ENCODE results near the gene UCKL1.
A peak's percentile ranks its signal among the peaks of the same experiment; 100 is the strongest.
"Not testable (repeated sequence)": the region's sequence is repeated elsewhere in the genome, so short reads cannot be mapped to it uniquely, and the experiment has no call there.

UCKL1 gene

DNA sequence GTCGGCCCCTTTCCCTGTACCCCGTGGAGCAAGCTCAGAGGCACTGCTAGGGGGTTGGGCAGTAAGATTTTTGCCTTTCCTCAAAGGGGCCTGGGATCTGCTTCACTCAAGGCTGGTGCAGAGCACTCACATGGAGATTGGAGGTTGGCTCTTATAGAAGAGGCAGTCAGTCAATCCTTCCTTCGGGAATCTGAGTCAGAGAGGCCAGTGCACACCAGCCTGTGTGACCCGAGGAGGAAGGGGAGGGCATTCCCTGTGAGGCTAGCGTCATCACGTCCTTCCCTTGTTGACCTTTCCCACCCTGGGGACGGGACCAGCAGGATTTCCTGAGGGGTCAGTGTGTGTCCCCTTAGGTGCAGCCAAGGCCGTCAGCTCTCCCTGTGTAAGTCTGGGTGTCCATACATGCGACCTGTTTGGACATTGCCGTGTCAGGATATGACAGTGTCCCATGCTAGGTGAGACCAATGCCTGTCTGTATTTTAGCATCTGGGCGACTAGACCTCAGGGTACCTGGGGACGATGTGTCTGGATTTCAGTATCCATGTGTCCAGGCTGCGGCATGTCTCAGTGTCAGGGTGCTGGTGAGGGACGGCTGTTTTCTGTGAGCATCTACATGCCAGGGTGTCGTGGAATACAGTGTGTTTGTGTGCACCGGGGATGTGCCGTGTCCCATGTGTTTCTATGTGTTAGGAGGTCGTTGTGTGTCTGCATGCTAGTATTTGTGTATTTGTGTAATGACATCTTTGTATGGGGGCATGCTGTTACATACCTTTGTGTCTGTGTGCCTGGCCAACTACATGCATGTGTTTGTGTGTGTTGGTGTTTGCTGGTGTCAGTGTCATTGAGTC is 16.3 kb upstream of the UCKL1 start:
- no peak for DNase-seq

DNA sequence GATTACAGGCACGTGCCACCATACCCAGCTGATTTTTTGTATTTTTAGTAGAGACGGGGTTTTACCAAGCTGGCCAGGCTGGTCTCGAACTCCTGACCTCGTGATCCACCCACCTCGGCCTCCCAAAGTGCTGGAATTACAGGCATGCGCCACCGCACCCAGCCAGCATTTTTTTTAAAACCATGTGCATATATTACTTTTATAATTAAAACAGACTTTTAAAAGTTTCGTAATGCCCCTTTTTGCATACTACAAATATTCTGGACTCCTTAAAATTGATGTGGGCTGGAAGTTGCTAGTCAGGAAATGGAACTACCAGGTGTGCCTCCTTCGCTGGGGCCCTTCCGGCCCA is 15.7 kb upstream of the UCKL1 start:
- not testable (repeated sequence) for DNase-seq

DNA sequence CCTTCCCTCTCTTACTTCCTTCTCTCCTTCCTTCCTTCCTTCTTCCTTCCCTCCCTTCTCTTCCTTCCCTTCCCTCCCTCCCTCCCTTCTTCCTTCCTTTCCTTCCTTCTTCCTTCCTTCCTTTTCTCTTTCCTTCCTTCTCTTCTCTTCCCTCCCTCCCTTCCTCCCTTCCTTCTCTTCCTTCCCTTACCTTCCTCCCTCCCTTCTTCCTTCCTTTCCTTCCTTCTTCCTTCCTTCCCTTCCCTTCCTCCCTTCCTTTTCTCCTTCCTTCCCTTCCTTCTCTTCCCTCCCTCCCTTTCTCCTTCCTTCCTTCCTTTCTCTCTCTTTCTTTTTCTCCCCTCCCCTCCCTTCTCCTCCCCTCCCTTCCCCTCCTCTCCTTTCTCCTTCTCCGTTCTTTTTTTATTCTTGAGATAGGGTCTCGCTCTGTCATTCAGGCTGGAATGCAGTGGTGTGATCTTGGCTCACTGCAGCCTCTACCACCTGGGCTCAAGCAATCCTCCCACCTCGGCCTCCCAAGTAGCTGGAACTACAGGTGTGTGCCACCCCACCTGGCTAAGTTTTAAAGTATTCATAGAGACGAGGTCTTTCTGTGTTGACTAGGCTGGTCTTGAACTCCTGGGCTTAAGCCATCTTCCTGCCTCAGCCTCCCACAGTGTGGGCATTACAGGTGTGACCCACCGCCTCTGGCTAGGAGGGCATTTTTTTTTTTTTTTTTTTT is 14.7 kb upstream of the UCKL1 start:
- no peak for DNase-seq

DNA sequence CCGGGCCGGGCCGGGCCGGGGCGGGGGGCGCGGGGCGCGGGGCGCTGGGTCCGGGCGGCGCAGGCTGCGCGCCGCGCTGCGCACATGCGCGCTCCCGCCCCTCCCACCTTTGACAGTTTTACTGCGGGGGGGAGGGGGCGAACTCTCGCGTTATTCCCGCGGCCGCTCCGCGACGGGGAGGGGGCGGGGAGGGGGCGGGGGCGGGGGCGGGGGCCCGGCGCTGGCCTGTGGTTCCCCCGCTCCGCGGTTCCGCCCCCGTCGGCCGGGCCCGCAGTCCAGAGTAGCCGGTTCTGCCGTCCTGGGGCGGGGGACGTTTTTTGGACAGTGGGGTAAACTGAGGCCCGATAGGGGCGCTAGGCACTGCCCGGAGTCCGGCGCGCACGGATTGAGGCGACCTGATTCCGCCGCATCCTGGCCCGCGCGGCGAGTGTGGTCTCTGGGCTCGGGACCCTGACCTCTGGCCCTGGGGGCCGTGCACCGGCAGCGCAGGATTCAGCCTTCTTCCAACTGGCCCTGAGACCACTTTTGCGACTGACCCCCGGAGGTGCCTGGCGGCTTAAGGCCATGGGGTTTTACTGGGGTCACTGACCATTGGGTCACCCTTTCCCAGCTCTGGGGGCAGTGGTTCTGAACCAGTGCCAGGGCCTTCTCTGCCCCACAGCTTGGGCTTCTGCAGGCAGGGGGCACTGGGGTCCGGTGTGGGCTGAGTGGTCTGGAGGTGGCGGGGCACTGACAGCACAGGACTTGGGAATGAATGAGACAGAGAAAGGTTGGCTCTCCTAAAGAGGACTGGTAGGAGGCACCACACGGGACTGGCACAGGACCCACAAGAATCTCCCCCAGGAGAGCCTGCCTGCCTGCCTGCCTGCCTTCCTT is 13.9 kb upstream of the UCKL1 start, which contains the start of gene ZNF512B:
TSS of gene ZNF512B (minus strand) at position 93 of the 876 bp plus-strand sequence. CDS start 1,980 bp downstream, outside the sequence.
- DNase-seq = peak in 2 of 3 donors; percentile 67 to 81

DNA sequence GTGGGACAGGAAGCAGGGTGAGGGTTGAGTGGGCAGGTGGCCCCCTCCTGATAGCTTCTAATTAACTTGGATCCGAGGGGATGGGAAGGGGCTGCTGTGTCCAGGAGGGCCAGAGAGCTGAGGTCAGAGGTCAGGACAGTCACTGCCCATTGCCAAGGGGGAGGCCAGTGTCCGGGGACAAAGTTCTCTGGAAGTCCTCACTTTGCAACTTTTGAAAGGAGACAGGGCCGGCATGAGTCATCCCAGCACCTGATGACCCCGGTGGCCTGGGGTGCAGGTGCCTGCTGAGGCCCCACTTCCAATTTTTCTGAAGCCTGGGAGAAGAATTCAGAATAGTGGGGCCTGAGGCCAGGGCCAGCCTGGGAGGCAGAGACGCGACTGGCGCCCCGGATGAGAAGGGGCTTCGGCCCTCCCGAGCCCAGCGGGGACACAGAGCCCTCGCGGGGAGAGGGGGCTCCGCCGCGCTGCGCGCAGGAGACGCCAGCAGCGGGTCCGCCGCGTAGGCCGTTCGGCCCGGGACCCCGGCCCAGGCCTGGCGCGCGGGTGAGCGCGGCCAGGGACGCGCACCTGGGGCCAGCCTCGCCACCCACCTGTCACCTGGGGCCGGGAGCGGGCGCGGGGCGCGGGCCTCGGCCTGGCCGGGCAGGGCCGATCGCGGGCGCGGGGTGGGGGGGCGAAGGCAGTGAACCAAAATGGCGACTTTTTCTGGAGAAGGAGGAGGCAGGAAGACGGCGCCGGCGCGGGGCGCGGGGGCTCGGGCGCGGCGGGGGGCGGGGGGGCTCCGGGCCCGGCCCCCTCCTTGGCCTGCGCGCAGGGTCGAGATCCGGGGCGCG is 12.9 kb upstream of the UCKL1 start:
- no peak for DNase-seq

DNA sequence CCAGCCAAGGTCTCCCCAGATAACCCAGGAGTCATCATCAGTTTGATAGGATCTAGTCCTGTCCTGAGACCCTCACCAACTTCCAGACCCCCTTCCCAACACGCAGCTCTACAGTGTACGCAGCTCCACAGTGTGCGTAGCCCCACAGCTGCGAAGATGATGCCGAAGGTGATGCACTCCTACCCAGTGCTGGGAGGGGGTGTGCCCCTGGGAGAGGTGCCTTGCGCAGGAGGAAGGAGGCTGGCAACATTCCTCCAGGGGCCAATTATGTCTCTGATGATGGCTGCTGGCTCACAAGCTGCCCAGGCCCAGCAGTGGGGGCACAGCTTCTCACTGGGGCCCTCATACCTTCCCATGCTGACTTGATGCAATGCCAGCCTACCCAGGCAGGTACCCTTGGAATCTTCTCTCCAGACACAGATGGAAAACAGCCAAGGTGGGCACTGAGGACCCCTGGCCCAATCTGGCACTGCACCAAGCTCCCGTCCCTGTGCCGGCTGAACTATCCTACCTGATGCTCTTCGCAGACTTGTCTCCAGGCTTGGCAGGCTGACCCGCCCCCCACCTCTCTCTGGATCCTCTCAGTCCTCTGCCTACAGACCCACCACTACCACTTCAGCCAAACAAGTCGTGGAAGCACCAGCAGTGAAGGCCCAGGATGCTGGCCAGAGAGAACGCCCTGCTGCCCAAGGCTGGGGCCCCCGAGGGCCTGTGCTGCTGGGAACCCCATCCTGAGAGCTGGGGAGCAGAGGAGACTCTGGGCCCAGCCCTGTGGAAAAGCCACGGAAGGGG is 12.1 kb upstream of the UCKL1 start:
- DNase-seq = no peak

GRCh38 chr20:63967330-63968135 is 11.3 kb upstream of the UCKL1 start:
- no peak for DNase-seq

GRCh38 chr20:63966944-63967322 is 10.7 kb upstream of the UCKL1 start:
- no peak for DNase-seq

DNA sequence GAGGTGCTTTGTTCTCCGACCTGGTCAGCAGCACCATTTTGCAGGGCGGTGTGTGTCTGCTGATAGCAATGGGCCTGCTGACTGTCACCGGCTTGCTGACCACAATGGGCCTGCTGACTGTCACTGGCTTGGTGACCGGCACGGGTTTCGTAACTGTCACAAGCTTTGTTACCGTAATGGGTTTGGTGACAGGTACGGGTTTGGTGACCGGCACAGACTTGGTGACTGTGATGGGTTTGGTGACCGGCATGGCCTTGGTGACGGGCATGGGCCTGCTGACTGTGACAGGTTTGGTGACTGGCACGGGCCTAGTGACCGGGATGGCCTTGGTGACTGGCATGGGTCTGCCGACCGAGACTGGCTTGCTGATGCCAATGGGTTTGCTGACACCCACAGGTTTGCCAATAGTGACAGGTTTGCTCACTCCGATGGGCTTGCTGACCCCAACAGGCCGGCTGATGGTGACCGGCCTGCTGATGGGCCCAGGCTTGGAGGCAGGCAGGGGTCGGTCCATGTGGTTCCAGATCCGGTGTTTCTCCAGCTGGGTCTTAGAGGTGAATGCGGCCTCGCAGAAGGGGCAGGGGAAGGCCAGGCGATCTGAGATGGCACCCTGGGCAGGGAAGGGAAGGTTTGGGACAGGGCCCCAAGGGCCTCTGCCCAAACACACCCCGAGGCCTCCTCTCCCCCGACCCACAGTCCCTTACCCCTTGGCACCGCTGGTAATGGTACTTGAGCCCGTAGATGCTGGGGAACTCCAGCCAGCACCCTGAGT is 10.1 kb upstream of the UCKL1 start:
- no peak for DNase-seq

- DNase-seq = no peak
Measured at GRCh38 chr20:63964412-63964811, 8.2 kb upstream of the UCKL1 start.

DNA sequence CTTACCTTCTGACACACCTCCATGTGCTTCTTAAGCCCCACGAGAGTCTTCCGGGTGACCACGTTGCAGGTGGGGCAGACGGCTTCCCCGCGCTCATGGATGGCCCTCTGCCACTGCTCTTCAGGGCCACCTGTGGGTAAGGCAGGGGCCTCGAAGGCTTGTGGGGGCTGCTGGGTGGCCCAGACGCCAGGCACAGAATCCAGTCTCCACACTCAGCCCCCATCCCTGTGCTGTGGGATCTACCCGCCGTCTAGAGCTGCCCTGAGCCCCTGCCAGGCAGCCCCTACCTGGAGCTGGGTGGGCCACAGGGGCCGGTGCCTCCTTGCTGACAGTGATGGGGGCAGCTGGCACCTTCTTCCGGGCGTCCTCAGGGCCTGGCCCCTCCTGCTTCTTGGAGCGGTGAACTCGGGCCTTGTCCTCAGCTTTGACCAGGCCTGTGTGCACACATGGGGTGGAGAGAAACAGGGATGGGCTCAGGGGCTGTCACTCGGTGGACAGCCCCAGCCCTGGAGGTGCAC is 7.6 kb upstream of the UCKL1 start:
- DNase-seq = no peak

- DNase-seq = no peak
Measured at GRCh38 chr20:63963348-63963741, 7.1 kb upstream of the UCKL1 start.

GRCh38 chr20:63962426-63963347 is 6.5 kb upstream of the UCKL1 start:
- no peak for DNase-seq

GRCh38 chr20:63961664-63962425 is 5.6 kb upstream of the UCKL1 start:
- DNase-seq = no peak

- DNase-seq = not testable (repeated sequence)
Measured at GRCh38 chr20:63960654-63961621, 4.7 kb upstream of the UCKL1 start.

DNA sequence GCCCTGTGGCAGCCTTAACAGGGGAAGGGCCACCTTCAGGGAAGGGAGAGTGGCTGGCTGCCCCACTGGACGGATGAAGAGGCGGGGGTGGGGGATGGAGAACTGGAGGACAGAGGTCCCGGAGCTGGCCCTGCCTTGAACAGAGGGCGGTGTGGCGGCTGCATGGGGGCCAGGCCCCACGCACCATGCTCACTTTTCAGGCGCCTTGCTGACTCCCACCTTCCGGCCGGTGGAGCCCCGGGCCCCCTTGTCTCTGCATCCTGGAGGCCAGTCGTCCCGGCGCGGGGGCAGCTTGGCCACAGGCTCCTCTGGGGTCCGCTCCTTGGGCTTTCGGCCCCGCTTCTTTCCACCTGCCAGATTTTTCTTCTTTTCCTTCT is 3.5 kb upstream of the UCKL1 start:
- no peak for DNase-seq
